Testis (tissue), 3 donors: ENCODE measurements around the gene SH3RF2. TPM values are rescaled to one million over a fixed set of nuclear protein-coding genes. Genes with fewer than 3 reads are reported as not detected.

Experiments used
- DNase-seq: peaks from one replicate; pipeline ENCODE4 v3.0.0-alpha.2; 2019
- H3K27ac ChIP-seq, 2 donors: fragments of 200-600 bp; sonication (generic); one replicate each; pipeline ENCODE4 v1.5.1; 2019
- H3K27me3 ChIP-seq: fragments of 200-600 bp; sonication (generic); one replicate; pipeline ENCODE4 v1.5.1; 2019
- H3K36me3 ChIP-seq: fragments of 200-600 bp; sonication (generic); one replicate; pipeline ENCODE4 v1.5.1; 2017; ENCODE audit warnings: low read depth; ENCODE audit errors: missing control alignments
- H3K4me1 ChIP-seq: fragments of 200-600 bp; sonication (generic); one replicate; pipeline ENCODE4 v1.5.1; 2019
- H3K4me3 ChIP-seq, 2 donors: fragments of 200-600 bp; sonication (generic); one replicate each; pipeline ENCODE4 v1.5.1; 2017 to 2019
- H3K9me3 ChIP-seq: fragments of 200-600 bp; sonication (generic); one replicate; pipeline ENCODE4 v1.5.1; 2017
- CTCF ChIP-seq, 3 experiments: fragments of 450-650 bp in 2 of 3; fragments of 200-600 bp in 1 of 3; sonication (generic) in 1 of 3; IDR thresholded peaks; one replicate each; pipeline ENCODE4 v1.5.1; 2016 to 2019; ENCODE audit warnings: antibody characterized with exemption in 3 of 3, mild to moderate bottlenecking in 2 of 3, moderate library complexity in 1 of 3
- POLR2A ChIP-seq: fragments of 450-650 bp; IDR thresholded peaks from one replicate; pipeline ENCODE4 v1.6.1; 2017; ENCODE audit warnings: antibody characterized with exemption, mild to moderate bottlenecking, moderate library complexity
- WGBS, 2 donors: methylation state at CpG; one replicate each; pipeline ENCODE4 v1.1.5; 2018; 5-methylcytosine and 5-hydroxymethylcytosine counted together
- intact Hi-C: fragments of 100-400 bp; cut with DNase I; formaldehyde crosslinking; loops from one replicate; pipeline ENCODE4 v1.15.1; 2023; ENCODE audit warnings: low total_unique reads
- polyA plus RNA-seq: library from polyadenylated mRNA; stranded (reverse); fragments of 350-450 nt; fragmentation: Illumina TruSeq; extraction: RNeasy Lipid Tissue Mini Kit (QIAGEN cat#74804); gene quantifications from one replicate; pipeline ENCODE4 v1.2.3, GENCODE V29; 2014; ENCODE audit warnings: low read depth, low replicate concordance; ENCODE audit not compliant: insufficient read depth
- total RNA-seq, 2 donors: library from RNA; depleted of rRNA; stranded (reverse); fragments of >200 nt; gene quantifications; one replicate each; pipeline ENCODE4 v1.2.3, GENCODE V29; 2016

The SH3RF2 gene
- total and polyA plus RNA-seq, 3 donors from 2014 or later: 127 to 416 (median 378) TPM

- Histone ChIP-seq H3K4me1 (no peaks in the 10 kb centered on the region), H3K36me3 (no peaks in the 10 kb centered on the region), H3K9me3 (no peaks in the 10 kb centered on the region), H3K27ac (no peak overlapping the region), H3K4me3 (no peak overlapping the region), H3K27me3 (no peaks in the 10 kb centered on the region)
- 59 to 61% methylated on average over 3 of the region's 3 CpGs for WGBS, 2 donors
- intact Hi-C loops: no loop called here
- no peak for TF ChIP-seq CTCF (IDR thresholded peaks at IDR 0.05)
- TF ChIP-seq POLR2A: no peak
- DNase-seq: no peak
These were observed 134.4 kb downstream of the SH3RF2 start for GRCh38 chr5:146070746-146071145.

GRCh38 chr5:146071171-146071570, 134.8 kb downstream of the SH3RF2 start:
- no peak for TF ChIP-seq CTCF (IDR thresholded peaks at IDR 0.05)
- no peak for TF ChIP-seq POLR2A
- Histone ChIP-seq H3K27ac (no peak overlapping the region), H3K36me3 (no peaks in the 10 kb centered on the region), H3K9me3 (no peaks in the 10 kb centered on the region), H3K4me1 (no peaks in the 10 kb centered on the region), H3K4me3 (no peak overlapping the region), H3K27me3 (no peaks in the 10 kb centered on the region)
- intact Hi-C loops: no loop called here
- DNase-seq: no peak
- 59 to 62% methylated on average over 4 of the region's 4 CpGs for WGBS, 2 donors

GRCh38 chr5:146072595-146072994, 136.2 kb downstream of the SH3RF2 start:
- no peaks in the 10 kb centered on the region for H3K27me3 ChIP-seq
- no peak for TF ChIP-seq CTCF (IDR thresholded peaks at IDR 0.05)
- no peak overlapping the region for H3K27ac ChIP-seq
- H3K4me3 ChIP-seq: no peak overlapping the region
- H3K36me3 ChIP-seq: no peaks in the 10 kb centered on the region
- 93 to 98% methylated on average over 2 of the region's 2 CpGs for WGBS, 2 donors
- H3K4me1 ChIP-seq: no peaks in the 10 kb centered on the region
- intact Hi-C loops: no loop called here
- no peaks in the 10 kb centered on the region for H3K9me3 ChIP-seq
- DNase-seq: no peak

GRCh38 chr5:146073239-146073900, 137.0 kb downstream of the SH3RF2 start:
- intact Hi-C loops: no loop called here
- WGBS, 2 donors: 50 to 55% methylated on average over 9 of the region's 9 CpGs
- no peak for DNase-seq
- Histone ChIP-seq H3K9me3 (no peaks in the 10 kb centered on the region), H3K27me3 (no peaks in the 10 kb centered on the region), H3K36me3 (no peaks in the 10 kb centered on the region), H3K4me1 (no peaks in the 10 kb centered on the region), H3K27ac (no peak overlapping the region), H3K4me3 (no peak overlapping the region)
- TF ChIP-seq CTCF (IDR thresholded peaks at IDR 0.05) (no peak), POLR2A (no peak)

GRCh38 chr5:146076028-146076427, 139.7 kb downstream of the SH3RF2 start:
- Histone ChIP-seq H3K9me3 (no peaks in the 10 kb centered on the region), H3K4me3 (no peak overlapping the region), H3K27ac (no peak overlapping the region), H3K4me1 (no peaks in the 10 kb centered on the region), H3K27me3 (no peaks in the 10 kb centered on the region), H3K36me3 (no peaks in the 10 kb centered on the region)
- DNase-seq: no peak
- TF ChIP-seq POLR2A (no peak), CTCF (IDR thresholded peaks at IDR 0.05) (no peak)
- WGBS, 2 donors: 52 to 61% methylated on average over 4 of the region's 4 CpGs
- intact Hi-C loops: no loop called here
